NAMALWA (cell line): ENCODE data around the gene RANBP10.
A peak's percentile ranks its signal among the peaks of the same experiment; 100 is the strongest.
"Not testable (repeated sequence)": the region's sequence is repeated elsewhere in the genome, so short reads cannot be mapped to it uniquely, and the experiment has no call there.

Experiments used
- DNase-seq: peaks from one replicate; pipeline ENCODE4 v3.0.0-alpha.2; 2015; ENCODE audit warnings: low spot score

Gene RANBP10

DNA sequence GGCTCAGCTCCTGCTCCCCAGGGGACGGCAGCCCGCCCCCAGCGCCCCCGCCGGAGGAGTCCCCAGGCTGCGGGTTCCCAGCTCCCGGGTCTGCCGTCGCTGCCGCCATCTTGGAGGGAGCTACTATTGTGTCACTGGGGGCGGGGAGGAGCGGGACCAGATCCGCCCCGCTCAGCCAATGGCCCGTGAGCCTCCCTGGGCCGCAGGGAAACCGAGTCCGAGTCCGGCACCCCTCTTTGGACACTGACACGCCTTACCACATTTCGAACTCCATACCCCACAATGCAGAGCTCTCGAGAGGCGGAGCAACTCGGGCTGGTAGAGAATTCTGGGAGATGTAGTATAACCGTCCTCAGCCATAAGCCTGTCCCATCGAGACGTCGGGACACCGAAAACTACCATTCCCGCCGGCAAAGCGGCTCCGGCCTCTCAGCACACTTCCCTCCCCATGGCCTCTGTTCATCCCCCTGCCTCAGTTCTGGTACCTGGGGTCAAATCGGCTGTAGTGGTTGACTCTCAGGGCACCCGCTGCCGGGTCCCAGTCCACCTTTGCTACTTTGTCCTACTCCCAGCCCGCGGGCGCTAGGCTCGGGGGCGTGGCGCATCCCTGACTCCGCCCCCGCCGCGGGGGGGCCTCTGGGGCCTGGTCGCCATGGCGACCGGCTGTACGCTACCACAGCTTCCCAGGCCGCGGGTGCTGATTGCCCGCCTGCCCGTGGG is at the start of gene RANBP10, which contains the start of gene TSNAXIP1:
TSS of gene RANBP10 (minus strand) at position 133 of the 720 bp plus-strand sequence. CDS start at position 109, 24 bp downstream.
TSS of gene TSNAXIP1 (plus strand) at position 462 of the 720 bp plus-strand sequence. CDS start 261 bp downstream, outside the sequence.
- peak; percentile 100 for DNase-seq

DNA sequence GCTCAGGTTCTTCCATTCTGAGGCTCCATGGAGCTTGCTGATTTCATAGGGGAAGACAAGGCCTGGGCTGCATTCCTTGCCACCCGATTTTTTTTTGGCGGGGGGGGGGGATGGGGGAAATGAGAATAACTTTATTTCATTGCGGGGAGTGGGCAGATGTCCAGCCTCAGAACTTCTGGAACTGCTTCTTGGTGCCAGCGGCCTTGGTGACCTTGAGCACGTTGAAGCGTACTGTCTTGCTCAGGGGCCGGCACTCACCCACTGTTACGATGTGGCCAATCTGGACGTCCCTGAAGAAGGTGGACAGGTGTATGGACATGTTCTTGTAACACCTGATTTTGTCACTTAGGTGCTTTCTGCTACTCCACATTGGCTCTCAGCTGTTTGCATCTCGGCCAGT is 49.4 kb upstream of the RANBP10 start:
- no peak for DNase-seq

DNA sequence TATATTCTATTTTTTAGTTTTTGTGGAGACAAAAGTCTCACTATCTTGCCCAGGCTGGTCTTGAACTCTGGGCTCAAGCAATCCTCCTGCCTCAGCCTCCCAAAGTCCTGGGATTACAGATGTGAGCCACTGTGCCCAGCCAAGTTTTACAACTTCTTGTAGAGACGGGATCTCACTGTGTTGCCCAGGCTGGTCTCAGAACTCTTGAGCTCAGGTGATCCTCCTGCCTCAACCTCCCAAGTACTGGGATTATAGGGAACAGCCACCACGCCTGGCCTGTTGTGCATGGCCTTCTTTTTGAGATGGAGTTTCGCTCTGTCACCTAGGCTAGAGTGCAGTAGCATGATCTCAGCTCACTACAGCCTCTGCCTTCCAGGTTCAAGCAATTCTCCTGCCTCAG is 47.3 kb upstream of the RANBP10 start:
- DNase-seq: no peak

DNA sequence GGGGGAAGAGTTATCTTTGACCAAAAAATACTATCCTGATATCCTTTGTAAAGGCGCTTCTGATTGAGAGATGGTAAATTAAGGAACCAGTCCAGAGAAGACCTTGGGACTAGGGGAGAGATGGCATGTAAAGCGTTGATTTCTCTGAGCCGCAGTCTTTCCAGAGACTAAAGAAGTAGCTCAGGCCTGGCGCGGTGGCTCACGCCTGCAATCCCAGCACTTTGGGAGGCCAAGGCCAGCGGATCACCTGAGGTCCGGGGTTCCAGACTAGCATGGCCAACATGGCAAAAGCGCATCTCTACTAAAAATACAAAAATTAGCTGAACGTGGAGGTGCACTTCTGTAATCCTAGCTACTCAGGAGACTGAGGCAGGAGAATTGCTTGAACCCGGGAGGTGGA is 41.8 kb upstream of the RANBP10 start:
- no peak for DNase-seq

DNA sequence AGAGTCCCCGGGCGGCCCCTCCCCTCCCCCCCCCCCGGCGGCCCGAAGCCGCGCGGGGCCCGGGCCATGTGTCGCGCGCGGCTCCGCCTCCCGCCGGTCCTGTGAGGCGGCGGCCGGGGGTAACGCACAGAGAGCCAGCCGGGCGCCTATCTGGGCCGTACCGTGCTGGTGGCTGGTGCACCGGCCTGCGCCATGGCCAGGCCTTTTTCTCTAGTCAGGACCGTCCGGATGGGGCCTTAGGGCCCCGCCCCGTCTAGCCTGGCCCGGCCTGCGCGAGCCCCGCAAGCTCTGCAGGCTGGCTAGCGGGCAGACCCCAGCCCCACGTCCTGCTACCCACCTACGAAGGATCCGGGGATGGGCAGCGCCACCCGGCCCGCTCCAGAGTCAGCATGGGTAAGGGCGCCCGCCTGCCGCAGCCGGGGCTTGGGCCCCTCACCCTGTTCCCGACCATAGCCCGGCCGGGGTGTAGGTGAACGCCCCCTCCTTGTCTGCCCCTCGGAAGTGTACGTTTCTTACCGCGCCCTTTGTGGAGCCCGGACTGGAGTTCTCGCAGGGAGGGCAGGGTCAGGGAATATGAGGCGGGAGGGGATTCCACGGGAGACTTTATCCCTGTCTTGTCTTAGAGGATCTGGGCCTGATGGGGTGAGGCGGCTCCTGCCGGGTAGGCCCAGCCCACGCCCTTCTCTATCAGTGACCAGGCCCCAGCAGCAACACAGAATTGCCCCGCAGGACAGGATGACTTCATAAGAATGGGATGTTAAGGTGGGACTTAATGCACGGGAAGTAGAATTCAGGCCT is 40.9 kb upstream of the RANBP10 start, which contains the start of gene CENPT:
TSS of gene CENPT (minus strand) at position 630 of the 798 bp plus-strand sequence. CDS start 13,834 bp downstream, outside the sequence.
- DNase-seq: peak; percentile 27

DNA sequence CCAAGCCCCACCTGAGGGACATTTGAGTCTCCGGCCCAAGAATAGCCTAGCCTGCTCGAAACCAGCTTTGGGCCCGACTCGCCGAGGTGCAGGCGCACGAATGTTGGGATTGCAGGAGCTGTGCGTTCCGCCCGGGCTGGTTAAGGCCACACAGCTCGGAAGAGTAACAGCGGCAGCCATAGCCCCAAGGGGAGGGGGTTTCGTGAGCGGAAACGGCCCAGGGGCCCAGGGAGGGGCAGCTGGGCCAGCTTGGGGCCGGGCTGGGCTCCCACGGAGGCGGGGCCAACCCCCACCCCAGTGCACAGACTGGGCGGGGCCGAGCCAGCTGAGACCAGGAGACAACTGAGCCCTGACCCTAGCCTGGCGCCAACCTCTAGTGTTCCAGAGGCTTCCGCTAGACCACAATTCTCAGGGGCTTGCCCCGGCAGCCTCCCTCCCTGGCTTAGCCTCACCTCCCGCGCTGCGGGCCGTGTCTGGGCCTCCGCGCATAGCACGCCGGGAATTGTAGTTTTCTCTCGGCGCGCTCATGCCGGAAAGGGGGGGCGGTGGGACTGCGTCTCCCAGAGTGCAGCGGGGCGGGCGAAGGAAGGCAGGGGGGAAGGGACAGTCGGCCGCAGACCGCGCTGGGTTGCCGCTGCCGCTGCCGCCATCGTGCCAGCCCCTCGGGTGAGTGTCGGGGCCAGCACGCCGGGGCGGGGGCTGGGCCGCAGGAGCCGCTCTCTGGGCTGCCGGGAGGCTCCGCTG is 40.1 kb upstream of the RANBP10 start, which contains the start of gene NUTF2:
TSS of gene NUTF2 (plus strand) at position 614 of the 744 bp plus-strand sequence. CDS start 18,198 bp downstream, outside the sequence.
- peak; percentile 98 for DNase-seq

DNA sequence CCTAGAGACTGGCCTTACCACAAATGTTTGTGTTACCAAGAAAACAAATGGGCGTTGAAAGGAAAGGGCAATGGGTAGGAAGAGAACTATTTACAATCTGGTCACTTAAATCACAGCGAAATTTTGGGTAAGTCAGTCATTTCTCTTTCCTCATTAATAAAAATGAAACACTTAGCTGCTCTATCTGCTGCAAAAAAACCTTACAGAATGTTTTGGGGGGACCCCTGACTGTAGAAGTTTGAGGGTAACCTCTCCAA is 39.6 kb upstream of the RANBP10 start:
- peak; percentile 48 for DNase-seq

DNA sequence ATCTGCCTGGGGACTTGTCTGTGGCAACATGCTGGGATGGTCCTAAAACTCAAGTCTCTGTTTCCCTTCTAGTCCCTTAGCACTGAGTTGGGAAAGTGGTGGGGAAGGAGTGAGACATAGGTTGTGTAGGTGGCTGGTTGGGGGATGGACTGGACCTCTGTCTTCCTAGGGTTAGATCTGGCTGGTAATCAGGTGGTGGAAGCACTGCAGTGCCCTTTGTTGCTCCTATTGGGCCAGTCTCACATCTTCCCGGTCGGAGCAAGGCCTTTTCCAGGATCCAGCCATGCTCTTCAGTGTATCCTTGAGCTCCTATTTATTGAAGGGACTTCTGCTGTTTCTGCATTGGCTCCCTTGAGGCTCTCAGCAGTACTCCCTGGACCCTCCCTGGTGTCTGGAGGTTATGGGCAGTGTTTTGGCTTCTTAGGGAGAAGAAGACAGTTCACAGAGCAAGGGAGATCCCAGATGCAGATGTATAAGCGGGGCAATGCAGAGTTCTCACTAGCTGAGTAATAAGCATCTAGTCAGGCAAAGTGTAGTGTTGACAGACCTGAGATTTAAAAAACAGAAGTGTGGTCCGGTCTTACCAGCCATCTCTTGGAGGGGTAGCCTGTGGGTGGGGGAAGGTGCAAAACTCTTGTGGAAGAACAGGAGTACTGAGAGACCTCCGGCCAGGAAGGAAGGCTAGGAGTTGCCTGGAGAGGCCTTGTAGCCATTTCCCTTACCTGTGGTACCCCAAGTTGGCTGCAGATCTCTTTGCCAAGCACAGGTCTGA is 39.1 kb upstream of the RANBP10 start:
- peak; percentile 51 for DNase-seq

DNA sequence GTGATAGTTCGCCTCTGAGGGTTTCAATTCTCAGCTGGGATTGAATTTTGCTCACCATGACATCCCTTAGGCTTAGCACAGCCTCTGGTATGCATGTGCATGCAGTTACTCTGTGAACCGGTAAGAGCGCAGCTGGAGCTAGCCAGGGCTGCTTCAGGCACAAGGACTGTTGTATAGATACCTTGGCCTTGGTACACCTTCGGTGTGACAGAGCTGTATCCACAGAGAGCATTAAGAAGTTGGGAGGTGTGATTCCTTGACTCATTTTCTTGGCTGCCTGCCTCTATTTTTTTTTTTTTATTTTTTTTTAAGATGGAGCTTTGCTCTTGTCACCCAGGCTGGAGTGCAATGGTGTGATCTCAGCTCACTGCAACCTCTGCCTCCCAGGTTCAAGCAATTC is 38.1 kb upstream of the RANBP10 start:
- DNase-seq: peak; percentile 36

DNA sequence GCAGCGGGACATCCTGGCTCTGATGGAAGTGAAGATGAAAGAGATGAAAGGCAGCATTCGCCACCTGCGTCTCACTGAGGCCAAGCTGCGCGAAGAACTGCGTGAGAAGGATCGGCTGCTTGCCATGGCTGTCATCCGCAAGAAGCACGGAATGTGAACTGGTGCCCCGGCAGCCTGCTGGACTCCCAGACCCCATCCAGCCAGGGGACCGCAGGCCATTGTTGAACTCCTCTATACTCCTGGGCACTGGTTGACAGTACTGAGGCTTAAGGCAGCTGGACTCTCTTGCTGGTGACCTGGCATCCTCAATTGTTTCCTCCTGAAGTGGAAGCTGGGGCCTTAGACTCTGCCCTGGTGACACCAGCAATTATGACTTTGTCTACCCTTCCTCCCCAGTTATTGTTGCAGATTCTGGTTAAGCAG is 37.0 kb upstream of the RANBP10 start:
- DNase-seq: no peak

DNA sequence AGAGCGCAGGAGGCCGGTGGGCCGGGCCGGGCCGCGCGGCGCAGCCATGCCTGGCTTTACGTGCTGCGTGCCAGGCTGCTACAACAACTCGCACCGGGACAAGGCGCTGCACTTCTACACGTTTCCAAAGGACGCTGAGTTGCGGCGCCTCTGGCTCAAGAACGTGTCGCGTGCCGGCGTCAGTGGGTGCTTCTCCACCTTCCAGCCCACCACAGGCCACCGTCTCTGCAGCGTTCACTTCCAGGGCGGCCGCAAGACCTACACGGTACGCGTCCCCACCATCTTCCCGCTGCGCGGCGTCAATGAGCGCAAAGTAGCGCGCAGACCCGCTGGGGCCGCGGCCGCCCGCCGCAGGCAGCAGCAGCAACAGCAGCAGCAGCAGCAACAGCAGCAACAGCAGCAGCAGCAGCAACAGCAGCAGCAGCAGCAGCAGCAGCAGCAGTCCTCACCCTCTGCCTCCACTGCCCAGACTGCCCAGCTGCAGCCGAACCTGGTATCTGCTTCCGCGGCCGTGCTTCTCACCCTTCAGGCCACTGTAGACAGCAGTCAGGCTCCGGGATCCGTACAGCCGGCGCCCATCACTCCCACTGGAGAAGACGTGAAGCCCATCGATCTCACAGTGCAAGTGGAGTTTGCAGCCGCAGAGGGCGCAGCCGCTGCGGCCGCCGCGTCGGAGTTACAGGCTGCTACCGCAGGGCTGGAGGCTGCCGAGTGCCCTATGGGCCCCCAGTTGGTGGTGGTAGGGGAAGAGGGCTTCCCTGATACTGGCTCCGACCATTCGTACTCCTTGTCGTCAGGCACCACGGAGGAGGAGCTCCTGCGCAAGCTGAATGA is 36.4 kb upstream of the RANBP10 start:
- peak; percentile 70 for DNase-seq

DNA sequence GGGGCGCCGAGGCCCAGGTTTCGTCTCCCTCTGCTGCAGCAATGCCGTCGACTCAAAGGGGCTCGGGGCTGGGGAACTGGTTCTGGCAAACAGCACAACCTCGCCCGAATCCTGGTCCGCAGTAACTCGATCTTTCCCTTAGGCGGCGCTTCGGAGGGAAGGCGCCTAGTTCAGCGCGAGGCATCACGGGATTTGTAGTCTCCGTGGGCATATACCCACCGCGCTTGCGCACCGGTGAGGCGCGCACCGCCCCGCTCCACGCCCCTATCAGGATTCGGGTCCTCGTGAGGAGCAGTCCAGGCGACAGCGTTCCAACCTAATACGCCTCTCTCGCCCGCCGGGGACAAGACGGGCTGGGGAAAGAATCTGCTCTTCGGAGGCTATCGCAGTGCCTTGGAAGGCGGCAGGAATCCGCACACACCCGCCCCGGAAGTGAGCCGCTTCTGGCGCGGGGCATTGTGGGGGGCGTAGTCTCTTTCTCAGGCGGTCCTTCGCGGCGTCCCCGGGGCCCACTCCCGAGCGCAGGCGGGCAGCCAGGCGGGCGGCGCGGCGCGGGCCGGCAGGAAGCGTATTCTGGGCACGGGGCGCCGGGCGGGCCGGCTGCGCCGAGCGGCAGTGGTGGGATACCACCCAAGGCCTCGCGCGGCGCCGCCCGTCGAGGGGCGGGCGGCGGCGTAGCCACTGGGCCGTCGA is 35.6 kb upstream of the RANBP10 start, which contains the start of gene THAP11:
TSS of gene THAP11 (plus strand) at position 505 of the 693 bp plus-strand sequence. CDS start 235 bp downstream, outside the sequence.
- DNase-seq: peak; percentile 98

DNA sequence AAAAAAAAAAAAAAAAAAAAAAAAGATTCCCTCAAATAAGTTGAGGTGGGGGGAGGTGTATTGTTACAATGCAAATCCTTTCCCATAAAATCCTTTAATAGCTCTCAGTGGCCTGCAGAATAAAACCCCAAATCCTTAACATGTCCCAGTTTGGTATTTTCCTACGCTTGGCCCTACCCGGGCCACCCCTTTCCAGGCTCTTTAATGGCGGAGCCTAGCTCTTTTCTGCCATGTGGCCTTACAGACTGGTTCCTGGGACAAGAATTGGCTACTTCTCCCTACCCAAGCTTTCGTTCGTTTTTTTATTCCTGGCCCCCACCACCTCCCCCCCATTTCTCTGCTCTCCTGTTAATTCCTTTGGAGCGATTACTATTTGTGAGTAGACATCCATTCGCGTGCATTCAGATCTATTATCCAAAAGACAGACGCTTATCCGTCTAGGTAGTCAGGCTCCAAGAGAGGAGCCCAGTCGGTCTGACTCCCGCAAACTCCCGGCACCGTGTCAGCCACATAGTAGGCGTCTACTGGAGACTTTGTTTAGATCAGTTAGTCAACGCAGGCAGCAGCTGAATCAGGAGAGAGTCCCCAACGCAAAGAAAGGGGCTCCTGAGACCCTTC is 34.9 kb upstream of the RANBP10 start:
- DNase-seq: no peak

DNA sequence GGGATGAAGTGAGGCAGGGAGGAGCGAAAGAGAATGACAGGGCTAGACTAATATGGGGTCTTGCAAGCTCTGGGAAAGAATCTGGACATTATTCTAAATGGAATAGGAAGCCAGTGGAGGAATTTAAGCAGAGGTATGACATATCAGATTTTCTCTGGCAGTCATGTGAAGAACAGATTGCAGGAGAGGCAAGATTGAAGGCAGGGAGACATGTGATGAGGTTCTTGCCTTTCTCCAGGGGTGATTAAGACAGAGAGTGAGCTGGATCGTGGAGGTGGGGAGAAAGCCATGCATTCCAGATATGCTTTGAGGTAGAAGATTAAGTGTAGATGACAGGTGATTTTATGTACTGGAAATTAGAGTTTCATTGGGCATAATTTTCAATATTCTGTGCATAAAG is 31.5 kb upstream of the RANBP10 start:
- DNase-seq: no peak

DNA sequence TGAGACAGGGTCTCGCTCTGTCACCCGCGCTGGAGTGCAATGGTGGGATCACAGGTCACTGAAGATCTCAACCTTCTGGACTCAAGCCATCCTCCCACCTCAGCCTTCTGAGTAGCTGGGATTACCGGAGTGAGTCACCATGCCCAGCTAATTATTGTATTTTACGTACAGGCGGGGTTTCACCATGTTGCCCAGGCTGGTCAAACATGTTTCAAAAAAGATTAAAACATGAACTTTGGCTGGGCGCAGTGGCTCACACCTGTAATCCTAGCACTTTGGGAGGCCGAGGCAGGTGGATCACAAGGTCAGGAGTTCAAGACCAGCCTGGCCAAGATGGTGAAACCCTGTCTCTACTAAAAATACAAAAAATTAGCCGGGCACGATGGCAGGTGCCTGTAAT is 30.8 kb upstream of the RANBP10 start:
- DNase-seq: not testable (repeated sequence)

DNA sequence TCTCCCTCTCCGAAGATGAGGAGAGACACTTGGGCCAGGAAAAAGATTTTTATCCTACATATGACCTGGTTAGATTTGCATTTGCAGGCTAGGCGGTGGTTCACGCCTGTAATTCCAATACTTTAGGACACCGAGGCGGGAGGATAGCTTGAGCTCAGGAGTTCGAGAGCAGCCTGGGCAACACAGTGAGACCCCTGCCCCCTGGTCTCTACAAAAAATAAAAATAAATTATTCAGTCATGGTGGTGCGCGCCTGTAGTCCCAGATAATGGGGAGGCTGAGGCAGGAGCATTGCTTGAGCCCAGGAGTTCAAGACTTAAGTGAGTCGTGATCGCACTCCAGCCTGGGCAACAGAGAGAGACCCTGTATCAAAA is 27.9 kb upstream of the RANBP10 start:
- no peak for DNase-seq

DNA sequence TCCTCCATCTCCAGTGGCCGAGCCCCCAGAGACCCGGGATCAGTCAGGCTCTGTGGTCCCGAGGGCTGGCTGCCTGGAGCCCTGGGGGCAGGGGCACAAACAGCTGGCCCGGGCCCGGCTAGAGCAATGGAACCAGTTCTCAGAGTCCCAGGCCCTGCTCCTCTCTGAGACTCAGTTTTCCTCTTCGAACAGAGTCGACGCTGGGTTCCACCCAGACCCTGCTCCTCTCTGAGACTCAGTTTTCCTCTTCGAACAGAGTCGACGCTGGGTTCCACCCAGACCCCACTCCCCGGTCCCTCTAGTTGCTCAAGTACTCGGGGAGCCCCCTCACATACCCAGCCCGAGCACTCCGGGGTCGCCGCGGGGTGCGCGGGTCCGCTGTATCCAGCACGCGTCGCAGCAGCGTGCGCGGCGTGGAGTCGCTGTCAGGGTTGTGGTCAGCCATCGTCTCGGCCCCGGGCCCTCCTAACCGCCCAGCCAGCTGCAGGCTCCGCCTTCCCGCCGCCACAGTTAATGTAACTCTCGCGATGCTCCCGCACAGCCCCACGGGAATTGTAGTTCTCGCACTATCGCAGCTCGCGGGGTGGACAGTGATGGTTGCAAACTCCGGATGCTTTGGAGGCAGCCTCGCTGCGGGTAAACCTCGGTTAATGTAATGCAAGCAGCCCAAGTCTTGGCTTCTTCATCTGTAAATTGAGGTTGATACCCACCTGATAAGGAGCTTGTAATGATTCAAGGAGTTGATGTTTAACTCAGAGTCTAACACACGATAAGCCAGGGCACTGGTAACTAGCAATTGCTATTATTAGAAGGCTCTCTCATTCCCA is 27.3 kb upstream of the RANBP10 start:
- peak; percentile 96 for DNase-seq

DNA sequence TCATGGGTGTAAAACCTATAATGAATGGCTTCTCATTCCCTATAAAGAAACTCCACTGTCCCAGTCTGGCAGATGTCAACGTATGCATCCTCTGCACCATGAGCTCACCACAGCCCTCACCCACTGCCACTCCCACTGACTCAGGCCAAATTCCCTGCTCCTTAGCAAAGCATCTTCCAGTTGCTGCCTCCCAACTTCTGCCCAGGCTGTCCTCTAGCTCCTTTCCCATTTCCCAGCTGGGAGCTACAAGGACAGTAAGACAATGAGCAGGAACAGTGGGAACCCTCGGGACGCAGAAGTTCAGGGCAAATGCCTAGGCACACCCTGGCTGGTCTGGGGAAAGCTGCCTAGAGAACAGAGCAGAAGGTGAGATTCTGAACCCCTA is 26.7 kb upstream of the RANBP10 start:
- no peak for DNase-seq

DNA sequence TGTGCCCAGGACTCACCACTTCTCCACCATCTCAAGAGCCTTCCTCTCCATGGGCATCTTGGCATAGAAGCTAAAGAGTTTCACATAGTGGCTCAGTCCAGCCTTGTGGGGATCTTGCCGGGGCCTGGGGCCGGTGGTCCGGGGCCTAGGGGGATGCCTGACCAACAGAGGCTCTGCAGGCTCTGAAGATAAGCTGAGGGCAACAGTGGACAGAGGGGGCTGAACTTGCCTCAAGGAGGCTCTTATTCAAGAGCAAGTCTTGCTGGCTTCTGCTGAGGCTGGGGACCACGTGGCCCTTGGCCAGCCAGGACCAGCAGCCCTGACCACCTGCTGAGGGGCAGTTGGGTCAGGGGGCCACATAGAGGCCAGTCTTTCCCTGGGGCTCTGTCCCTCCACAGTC is 22.3 kb upstream of the RANBP10 start:
- no peak for DNase-seq
